Amniotic epithelial cell (primary cell): Measurements from ENCODE around the gene CDH12.

Experiments used
- DNase-seq: peaks from one replicate; pipeline ENCODE4 v3.0.0-alpha.2; 2010; ENCODE audit warnings: low read depth

The CDH12 gene

DNA sequence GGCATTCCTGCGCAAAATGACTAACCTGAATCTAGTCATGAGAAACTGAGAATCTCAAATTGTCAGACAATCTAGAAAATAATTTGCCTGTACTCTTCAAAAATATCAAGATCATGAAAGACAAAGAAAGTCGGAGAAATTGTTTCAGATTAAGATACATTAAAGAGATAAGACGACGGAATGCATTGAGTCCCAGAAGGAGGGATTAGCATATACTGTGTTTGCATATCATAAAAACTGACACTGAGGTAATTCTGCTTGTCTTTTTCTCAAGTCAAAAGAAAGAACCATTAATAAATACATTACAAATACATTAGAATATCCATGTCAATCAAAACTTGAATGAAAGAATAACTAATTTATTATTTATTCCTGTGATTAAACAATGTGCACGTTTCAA lies 88.4 kb downstream of the CDH12 start:
- DNase-seq, result no peak

GRCh38 chr5:22757776-22758175 lies 95.4 kb downstream of the CDH12 start:
- no peak for DNase-seq

GRCh38 chr5:22754155-22754554 lies 99.0 kb downstream of the CDH12 start:
- no peak for DNase-seq

- no peak for DNase-seq
Observed at GRCh38 chr5:22751536-22751935, 101.6 kb downstream of the CDH12 start.

DNA sequence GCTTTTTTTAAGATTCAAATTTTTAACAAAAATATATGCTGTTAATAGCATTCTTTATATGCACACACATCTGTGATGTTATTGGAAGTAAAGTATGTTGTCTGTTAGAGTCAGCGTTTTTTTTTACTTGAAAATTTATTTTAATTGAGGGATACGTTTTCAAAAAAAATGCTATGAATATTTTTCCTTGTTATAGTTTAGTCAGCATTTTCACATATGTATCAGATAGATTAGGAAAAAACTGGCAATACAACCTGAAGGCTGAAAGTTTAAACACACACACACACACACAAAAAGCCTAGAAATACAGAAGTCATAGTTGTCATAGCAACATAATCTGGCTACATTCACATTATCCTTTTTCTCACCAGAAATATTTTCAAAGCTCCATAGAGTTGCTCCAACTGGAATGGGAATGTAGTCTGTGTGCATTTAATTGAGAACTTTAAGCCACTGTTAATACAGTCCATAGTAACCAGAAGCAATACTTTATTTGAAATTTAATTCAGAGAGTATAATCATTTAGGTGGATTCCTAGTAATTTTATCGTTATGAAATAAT lies 116.6 kb downstream of the CDH12 start:
- DNase-seq, result no peak

DNA sequence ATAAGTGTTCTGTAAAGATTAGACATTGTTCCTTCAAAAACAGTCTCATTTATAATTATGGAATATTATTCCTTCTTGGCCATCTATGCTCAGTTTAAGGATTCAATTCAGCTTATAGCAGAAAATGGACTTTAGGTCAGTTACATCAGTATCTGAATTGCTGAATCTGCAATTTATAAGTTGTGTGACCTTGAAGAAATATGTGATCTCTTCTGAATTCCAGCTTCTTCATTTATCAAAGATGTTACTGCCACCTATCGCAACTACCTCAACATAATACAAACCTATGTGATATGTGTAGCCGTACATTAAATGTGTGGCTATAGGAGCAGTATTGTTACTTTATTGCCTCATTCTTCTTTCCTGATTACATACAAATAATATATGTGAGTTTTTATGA lies 118.2 kb downstream of the CDH12 start:
- DNase-seq, result no peak

DNA sequence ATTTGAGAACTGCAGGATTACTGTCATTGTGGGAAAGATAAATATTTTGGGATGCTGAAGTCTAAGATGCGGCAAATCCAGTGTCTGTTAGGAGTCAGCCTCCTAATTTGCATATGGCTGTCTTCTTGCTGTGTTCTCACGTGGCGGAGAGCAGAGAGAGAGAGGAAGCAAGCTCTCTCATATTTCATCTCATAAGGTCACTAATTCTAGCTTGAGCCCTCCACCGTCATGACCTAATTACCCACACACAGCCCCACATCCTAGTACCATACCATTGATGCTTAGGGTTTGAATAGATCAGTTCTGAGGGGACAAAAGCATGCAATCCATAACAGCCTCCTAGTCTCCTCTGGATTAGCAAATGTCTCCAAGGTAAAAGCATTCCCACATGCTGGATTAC lies 124.5 kb downstream of the CDH12 start:
- DNase-seq, result no peak

DNA sequence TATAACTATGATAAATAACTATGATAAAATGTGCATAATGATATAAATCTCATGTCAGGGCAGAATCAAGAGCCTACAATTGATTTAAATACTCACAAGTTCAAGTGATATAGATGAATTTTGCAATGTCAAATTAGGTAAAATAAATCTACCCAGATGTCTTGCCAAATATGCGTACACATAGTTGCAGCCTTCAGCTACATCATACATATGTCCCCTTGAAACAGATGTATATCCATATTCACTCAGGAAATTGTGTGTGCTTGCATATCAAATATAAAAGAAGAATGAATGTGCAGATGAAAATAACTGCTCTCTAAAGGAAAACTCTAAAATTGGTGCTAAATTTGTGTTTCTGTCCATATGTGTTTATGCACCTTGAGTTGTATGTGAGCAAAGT lies 130.7 kb downstream of the CDH12 start:
- no peak for DNase-seq

GRCh38 chr5:22722056-22722455 lies 131.1 kb downstream of the CDH12 start:
- no peak for DNase-seq

GRCh38 chr5:22719842-22720241 lies 133.3 kb downstream of the CDH12 start:
- DNase-seq, result no peak

GRCh38 chr5:22710660-22711059 lies 142.5 kb downstream of the CDH12 start:
- no peak for DNase-seq

DNA sequence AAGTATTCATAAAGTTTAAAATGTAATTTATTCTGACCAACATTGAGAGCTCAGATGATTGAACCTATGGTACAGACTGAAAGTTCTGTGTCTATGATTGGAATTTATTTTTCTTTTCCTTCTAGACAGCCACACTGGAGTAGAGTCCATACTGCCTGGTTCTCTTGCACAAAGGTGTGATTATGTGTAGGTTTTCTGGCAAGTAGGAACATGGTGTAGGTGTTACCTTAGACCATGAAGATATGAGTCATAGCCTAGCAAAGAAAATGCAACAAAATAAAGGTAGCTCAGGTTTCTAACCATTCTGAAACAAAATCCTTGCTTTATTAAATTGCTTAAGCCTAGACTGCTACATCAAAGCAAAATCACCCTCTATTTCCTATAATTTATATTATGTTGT lies 143.4 kb downstream of the CDH12 start:
- DNase-seq, result no peak

GRCh38 chr5:22708770-22709328 lies 144.3 kb downstream of the CDH12 start:
- DNase-seq, result no peak

- DNase-seq, result no peak
Observed at GRCh38 chr5:22706901-22707300, 146.2 kb downstream of the CDH12 start.

GRCh38 chr5:22699319-22699718 lies 153.8 kb downstream of the CDH12 start:
- DNase-seq, result peak; percentile 0

DNA sequence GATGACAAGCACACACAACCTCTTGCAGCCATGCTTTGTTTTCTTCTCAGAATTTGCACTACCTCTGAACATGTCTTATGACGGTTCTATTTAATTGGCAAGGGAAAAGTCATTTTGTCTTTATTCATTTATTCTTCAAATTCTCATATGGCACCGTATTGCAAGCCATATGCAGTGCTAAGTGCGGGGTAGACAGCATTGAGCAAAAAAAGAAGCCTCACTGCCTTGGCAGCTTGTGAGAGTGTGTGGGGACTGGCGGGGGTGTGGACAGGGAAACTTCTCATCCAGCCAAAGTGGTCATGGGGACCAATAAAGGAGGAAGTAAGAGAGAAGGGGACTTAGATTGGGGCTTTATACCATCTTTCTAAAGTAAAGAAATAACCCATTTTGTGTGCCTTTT lies 160.0 kb downstream of the CDH12 start:
- DNase-seq, result no peak

DNA sequence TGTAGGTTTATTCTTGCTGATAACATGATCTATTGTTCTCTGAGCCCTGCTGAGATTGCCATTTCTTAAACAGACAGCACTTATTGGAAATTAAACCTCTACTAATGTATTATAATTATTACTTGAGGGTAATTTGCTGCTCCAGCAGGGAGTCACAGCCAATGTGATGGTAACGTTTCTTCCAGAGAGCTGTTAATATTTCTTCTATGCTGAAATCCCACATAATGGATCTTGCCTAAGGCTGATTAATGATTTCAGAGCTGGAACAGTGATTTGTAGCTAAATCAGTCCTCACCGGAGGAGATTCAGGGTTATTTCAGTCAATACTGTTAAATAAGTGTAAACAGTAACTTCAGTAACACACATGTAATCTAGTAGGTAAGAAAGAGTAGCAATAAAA lies 170.1 kb downstream of the CDH12 start:
- no peak for DNase-seq

DNA sequence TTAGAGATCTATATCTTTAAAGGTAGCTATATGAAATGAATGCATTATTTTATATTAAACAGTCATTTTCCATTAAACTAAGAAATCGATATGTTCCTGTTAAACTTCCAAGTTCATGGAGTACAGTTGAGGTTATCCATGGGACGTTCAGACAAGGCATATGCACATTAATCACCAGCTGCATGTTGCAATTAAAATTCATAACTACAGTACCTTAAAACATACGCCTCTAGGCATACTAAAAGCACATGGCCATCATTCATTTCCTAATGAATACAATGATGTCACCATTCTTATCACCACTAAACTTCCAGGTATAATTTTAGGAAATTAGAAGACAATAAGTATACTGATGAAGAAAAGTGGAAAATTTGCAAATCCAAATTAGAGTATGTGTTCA lies 174.3 kb downstream of the CDH12 start:
- no peak for DNase-seq

DNA sequence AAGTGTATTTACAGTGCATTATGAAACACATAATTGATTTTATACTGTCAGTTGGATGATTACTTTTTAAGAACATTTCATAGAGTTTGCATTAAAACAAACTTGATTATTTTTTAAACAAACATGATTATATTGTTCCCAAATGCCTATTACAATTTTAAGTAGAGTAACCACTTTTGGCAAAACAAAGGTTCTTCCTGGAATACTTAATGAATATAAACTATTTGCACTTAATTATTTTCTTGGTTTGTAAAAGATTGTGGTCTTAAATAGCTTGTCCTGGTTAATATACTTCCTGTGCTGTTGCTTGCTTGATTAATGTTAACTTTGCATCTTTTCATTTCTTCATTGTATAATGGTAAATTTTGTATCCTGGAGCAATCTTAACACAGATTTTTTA lies 180.0 kb downstream of the CDH12 start:
- DNase-seq, result no peak

- no peak for DNase-seq
Observed at GRCh38 chr5:22669345-22669744, 183.8 kb downstream of the CDH12 start.

DNA sequence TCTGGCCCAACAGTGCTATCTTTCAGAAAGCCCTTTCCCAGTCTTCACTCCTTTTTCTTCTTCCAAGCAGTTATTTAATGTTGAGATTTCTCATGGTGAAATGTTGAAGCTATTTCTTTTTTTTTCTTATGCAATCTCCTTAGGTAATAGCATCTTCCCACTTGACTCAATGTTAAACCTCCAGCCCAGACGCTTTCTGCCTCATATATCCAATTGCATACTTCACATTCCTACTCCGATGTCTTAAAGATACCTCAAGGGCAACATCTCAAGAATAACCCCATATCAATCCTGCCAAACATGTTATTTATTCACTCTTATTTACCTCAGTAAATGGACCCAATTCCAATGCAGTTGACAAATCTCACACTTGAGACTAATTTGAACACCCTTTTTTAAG lies 187.3 kb downstream of the CDH12 start:
- peak; percentile 40 for DNase-seq

GRCh38 chr5:22663134-22663533 lies 190.0 kb downstream of the CDH12 start:
- DNase-seq, result peak; percentile 48

GRCh38 chr5:22662391-22662790 lies 190.8 kb downstream of the CDH12 start:
- no peak for DNase-seq

GRCh38 chr5:22651355-22651754 lies 201.8 kb downstream of the CDH12 start:
- DNase-seq, result no peak

DNA sequence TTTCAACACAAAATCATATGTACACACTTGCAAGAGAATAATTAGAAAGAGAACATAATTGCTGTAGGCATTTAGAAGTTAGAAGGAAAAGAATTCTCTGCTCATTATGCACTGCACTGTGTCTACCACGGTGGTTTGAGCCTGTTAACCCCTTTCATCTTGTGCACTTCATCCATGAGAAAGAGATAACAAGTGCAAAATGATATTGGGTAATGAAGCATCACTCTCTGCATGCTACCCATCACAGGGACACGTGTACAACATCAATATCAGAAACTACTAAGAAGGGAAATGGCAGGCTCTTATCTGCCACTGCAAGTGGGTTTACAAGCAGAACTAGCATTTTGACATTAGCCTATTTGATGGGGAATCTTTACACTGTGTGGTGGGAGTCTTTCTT lies 202.6 kb downstream of the CDH12 start:
- no peak for DNase-seq
